ENCODE measurements around the gene C1QTNF9. TPM values are rescaled to one million over a fixed set of nuclear protein-coding genes. Genes with fewer than 3 reads are reported as not detected.
"Not testable (repeated sequence)": the region's sequence is repeated elsewhere in the genome, so short reads cannot be mapped to it uniquely, and the experiment has no call there.

C1QTNF9 gene
- total RNA-seq, 2 donors from 2014 or later: 0.45 TPM; not detected in 1

GRCh38 chr13:24308488-24309020 is 826 bp upstream of the C1QTNF9 start:
- intact Hi-C loops (cut with DNase I, micrococcal nuclease): no loop called here
- DNase-seq (no peak), ATAC-seq (no peak)

GRCh38 chr13:24313439-24313838 is 4.1 kb downstream of the C1QTNF9 start:
- DNase-seq (no peak), ATAC-seq (peak; percentile 33)
- intact Hi-C loops (cut with DNase I, micrococcal nuclease): no loop called here

DNA sequence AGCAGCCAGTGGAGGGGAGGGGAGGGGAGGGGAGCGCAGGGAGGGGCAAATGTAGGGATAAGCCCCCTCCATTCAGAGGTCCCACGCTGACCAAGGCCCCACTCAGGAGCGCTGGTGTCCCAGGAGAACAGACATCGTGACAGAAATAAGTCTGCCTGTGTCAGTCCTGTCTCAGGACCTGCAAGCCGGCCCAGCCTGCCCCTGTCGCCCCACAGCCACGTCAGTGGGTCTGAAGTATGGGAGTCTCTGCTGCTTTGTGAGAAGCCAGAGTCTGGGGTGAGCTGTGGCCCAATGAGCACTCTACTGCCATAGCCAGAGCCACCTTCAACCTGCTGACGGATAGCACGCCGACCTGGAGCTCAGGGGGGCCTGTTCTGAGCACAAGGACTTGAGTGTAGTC is 8.5 kb downstream of the C1QTNF9 start:
- DNase-seq; intact Hi-C loops (cut with DNase I, micrococcal nuclease); ATAC-seq: not testable (repeated sequence)

GRCh38 chr13:24318878-24319277 is 9.5 kb downstream of the C1QTNF9 start:
- DNase-seq; intact Hi-C loops (cut with DNase I, micrococcal nuclease); ATAC-seq: not testable (repeated sequence)

DNA sequence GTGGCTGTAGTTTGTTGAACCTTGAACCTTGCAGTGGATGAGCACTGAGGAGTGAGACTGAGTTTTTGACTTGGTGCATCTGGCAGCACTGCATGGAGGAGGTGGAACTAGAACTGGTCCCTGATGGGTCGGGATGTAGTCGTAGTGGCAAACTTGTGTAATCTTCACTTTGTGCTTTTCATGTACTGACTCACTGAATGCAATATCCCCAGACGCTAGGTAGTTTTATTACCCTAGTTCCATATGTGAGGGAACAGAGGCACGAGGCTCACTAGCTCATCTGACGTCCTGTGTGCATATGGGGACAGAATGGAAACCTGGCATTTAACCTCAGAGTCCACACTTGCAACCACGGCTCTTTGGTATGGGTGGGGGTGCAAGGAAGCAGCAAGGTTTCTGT is 10.3 kb downstream of the C1QTNF9 start:
- ATAC-seq, DNase-seq: not testable (repeated sequence)
- intact Hi-C loops (cut with DNase I, micrococcal nuclease): loop anchor here in 1 of 2 donors (5.0 kb wide), 1 partner anchor 427 kb away; no protein-coding TSS in a partner anchor

GRCh38 chr13:24321416-24321815 is 12.0 kb downstream of the C1QTNF9 start:
- not testable (repeated sequence) for DNase-seq
- intact Hi-C loops (cut with DNase I, micrococcal nuclease): loop anchor here in 1 of 2 donors (5.0 kb wide), 1 partner anchor 429 kb away; no protein-coding TSS in a partner anchor

DNA sequence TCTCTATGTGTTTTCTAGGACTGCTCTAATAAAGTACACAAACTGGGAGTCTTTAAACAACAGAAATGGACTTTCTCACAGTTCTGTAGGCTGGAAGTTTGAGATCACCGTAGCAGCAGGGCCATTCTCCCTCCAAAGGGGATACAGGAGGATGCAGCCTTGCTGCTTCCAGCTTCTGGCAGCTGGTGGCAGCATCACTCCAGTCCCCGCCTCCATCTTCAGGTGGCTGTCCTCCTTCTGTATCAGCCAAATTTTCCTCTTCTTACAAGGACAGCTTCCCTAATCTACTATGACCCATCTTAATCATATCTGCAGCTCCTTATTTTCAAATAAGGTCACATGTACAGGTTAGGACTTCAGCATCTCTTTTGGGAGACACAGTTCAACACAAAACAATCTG is 13.1 kb downstream of the C1QTNF9 start:
- DNase-seq: not testable (repeated sequence)
- peak; percentile 64 for ATAC-seq
- intact Hi-C loops (cut with DNase I, micrococcal nuclease): loop anchor here in 1 of 2 donors (5.0 kb wide), 1 partner anchor 430 kb away; no protein-coding TSS in a partner anchor

More at GRCh38 chr13:24321416-24321815, 12.0 kb downstream of the C1QTNF9 start:
- ATAC-seq: not testable (repeated sequence)

GRCh38 chr13:24323036-24323738 is 13.8 kb downstream of the C1QTNF9 start:
- DNase-seq: peak; percentile 33 to 36
- ATAC-seq: peak; percentile 54
- intact Hi-C loops (cut with DNase I, micrococcal nuclease): loop anchor here in 1 of 2 donors (5.0 kb wide), 1 partner anchor 431 kb away; no protein-coding TSS in a partner anchor

DNA sequence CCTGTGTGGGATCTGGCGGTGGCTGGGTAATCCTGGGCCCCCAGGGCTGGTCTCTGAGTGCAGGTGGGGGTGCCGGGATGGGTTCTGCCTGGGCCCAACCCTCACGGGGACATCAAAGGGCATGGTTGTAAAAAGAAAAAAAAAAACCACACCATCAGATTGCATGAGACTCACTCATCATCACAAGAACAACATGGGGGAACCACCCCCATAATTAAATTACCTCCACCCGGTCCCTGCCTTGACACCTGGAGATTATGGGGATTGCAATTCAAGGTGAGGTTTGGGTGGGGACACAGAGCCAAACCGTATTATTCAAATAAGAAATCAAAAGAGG is 14.3 kb downstream of the C1QTNF9 start:
- DNase-seq (peak in 1 of 2 donors; percentile 33), ATAC-seq (peak; percentile 52)
- intact Hi-C loops (cut with DNase I, micrococcal nuclease): loop anchor here in 1 of 2 donors (5.0 kb wide), 1 partner anchor 431 kb away; no protein-coding TSS in a partner anchor

DNA sequence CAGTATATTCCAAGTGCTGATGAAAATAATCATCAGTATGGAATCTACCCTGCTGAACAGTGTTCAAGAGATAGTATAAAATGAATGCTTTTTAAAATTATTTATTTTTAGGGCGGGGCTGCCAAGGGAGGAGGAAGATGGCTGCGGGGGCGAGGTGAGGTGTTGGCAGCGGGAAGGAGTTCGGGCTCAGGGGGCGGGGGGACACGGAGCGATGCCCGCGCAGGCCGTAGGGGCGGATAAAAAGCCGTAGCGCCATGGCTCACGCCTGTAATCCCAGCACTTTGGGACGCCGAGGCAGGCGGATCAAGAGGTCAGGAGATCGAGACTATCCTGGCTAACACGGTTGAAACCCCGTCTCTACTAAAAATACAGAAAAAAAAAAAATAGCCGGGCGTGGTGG is 18.2 kb downstream of the C1QTNF9 start:
- ATAC-seq (peak; percentile 43), DNase-seq (peak in 1 of 2 donors; percentile 39)
- intact Hi-C loops (cut with DNase I, micrococcal nuclease): not testable (repeated sequence)

- peak; percentile 48 for ATAC-seq
- intact Hi-C loops (cut with DNase I, micrococcal nuclease): no loop called here
- DNase-seq: peak in 1 of 2 donors; percentile 26
Measured at GRCh38 chr13:24328145-24328544, 18.8 kb downstream of the C1QTNF9 start.

DNA sequence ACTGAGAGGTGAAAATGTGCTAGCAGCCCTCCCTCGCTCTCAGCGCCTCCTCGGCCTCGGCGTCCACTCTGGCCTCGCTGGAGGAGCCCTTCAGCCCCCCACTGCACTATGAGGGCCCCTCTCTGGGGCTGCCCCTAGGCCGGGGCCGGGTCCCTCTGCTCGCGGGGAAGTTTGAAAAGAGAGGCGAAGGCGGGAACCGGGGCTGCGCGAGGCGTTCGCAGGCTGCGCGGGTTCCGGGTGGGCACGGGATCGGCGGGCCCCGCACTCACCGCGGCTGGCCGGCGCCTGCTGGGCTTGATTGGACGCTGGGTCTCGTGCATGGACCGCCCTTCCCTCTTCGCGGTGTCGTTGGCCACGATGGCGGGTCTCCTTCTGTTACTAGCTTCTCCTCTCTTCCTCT is 29.3 kb downstream of the C1QTNF9 start:
- ATAC-seq (no peak), DNase-seq (no peak)
- intact Hi-C loops (cut with DNase I, micrococcal nuclease): no loop called here

DNA sequence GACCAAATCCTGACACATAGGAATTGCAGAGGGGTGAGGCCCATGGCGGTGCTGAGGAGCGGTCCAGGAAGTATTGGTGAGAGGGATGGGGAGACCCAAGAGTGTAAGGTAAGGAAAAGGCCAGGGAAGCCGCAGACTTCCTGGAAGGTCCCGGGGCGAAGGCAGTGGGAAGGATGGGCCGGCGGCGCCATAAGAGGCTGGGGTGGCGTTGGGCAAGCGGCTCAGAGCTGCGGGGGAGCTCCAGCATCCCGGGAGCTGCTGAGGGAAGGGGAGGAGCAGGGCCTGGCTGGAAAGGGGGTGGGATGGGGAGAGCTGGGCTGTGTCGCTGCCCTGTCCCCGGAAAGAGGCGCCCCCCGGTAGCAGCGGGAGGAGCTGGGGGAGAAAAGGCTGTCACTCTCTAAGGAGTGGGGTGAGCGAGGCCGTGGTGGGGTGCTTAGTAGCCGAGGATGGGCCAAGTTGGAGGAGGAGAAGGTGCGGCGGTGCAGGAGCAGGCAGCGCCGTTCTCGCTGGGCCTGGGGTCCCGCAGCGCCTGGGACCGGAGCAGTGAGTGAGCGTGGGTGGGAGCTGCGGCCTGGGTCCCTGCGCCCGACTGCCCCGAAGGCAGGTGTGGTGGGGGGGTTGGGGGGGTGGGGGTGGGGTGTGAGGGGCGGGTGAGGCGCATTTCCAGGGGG is 30.7 kb downstream of the C1QTNF9 start:
- DNase-seq: no peak
- intact Hi-C loops (cut with DNase I, micrococcal nuclease): no loop called here
- no peak for ATAC-seq

DNA sequence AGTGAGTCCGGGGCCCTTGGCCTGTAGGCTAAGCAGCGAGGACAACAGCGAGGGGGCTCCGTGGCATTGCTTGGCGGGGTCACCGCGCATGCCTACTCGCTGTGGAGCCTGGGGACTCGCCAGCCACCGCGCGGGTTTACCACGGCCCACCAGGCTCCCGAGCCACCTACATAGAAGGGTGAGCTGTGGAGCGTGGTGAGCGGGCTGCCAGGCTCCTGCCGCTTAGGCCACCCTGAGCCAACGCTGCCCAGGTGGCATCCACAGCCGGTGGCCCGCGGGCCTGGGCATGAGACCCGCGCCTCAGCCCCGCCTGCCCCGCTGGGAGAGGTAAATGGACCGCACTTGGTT is 31.2 kb downstream of the C1QTNF9 start:
- DNase-seq (no peak), ATAC-seq (no peak)
- intact Hi-C loops (cut with DNase I, micrococcal nuclease): no loop called here

DNA sequence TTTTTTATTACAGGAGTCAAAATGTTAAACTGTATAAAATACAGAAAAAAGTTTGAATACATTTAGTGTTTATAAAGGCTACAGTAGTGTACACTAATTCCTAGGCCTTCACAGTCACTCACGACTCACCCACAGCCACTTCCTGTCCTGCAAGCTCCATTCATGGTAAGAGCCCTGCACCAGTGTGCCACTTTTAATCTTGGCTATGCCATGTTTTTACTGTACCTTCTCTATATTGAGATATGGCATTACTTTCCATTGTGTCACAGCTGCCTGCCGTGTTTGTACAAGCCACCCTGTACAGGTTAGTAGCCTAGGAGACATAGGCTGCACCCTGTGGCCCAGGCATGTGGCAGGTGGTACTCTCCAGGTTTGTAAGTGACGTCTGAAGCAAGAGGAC is 32.1 kb downstream of the C1QTNF9 start:
- ATAC-seq (peak; percentile 47), DNase-seq (no peak)
- intact Hi-C loops (cut with DNase I, micrococcal nuclease): no loop called here

DNA sequence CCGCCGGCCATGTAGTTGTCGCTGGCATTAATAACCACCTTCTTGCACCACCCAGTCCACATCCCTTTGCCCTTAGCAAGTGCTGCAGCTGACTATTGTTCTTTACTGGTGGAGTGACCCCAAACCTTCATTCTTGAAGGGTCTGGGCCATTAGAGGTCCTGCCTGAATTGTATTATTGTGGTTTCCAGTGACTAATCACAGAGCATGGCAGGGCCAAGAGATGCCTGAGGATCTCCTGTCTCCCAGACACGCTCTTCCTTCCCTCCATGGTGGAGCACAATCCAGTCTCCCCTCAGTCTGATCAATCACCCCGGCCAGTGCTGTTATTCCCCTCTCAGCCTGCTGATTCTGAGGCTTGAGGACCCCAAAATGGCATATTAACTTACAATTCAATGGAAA is 39.0 kb downstream of the C1QTNF9 start:
- ATAC-seq (peak; percentile 24), DNase-seq (no peak)
- intact Hi-C loops (cut with DNase I, micrococcal nuclease): no loop called here

DNA sequence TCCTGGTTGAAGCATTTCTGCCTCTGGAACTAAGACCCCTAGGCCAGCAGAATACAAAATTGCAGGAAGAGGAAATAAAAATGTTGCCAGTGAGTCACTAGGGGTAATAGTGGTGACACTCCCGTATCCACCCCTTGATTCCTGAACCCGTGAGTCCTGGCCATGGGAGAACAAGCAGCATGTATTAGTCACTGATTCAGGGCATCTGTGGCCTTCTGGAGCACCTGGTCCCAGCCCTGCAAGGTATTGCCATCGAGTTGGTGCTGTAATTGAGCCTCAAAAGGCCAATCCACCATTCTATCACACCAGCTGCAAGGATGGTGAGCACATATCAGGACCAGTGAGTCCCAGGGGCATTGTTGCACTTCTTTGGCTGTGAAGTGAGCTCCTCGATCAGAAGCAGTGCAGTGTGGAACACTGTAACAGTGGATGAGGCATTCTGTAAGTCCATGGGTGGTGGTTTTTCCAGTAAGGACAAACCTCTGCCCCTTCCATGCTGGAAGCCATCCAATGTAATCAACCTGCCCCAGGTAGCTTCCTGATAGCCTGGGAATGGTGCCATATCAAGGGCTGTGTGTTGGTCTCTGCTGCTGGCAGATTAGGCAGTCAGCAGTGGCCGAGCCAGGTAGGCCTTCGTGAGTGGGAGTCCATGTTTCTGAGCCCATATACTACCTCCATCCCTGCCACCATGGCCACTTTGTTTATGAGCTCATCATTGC is 39.6 kb downstream of the C1QTNF9 start:
- peak; percentile 74 to 92 for DNase-seq
- intact Hi-C loops (cut with DNase I, micrococcal nuclease): no loop called here
- ATAC-seq: peak; percentile 85

GRCh38 chr13:24349778-24350664 is 40.6 kb downstream of the C1QTNF9 start:
- not testable (repeated sequence) for DNase-seq
- intact Hi-C loops (cut with DNase I, micrococcal nuclease): loop anchor here in 1 of 2 donors (10.0 kb wide), 1 partner anchor 1415 kb away; no protein-coding TSS in a partner anchor
- ATAC-seq: peak; percentile 52
